Stimulated activated CD8-positive, alpha-beta memory T cell treated with anti-CD3 and anti-CD28 coated beads, Interleukin-7, amount 100 ng/mL, for 4 hours (primary cell): Measurements from ENCODE around the gene H19.

ENCODE experiments used
- DNase-seq, 2 donors: peaks; one replicate each; pipeline ENCODE4 v3.0.0-alpha.2; 2020; ENCODE audit warnings: low read depth in 2 of 2

The H19 gene

GRCh38 chr11:1946812-1947484 is 50.7 kb downstream of the H19 start, which contains the start of gene MRPL23:
TSS of gene MRPL23 (plus strand) at chr11:1947332. CDS start at chr11:1947363, 31 bp downstream.
- DNase-seq = no peak
